Smooth muscle cell of the brain vasculature (primary cell): Measurements from ENCODE around the gene RBFOX2.
A peak's percentile ranks its signal among the peaks of the same experiment; 100 is the strongest.
"Not testable (repeated sequence)": the region's sequence is repeated elsewhere in the genome, so short reads cannot be mapped to it uniquely, and the experiment has no call there.

Experiments
- DNase-seq: peaks from one replicate; pipeline ENCODE4 v3.0.0-alpha.2; 2012; ENCODE audit warnings: low read depth, low spot score

Gene RBFOX2

GRCh38 chr22:36008565-36008964 is 20.1 kb downstream of the RBFOX2 start:
- no peak for DNase-seq

GRCh38 chr22:36008131-36008530 is 20.5 kb downstream of the RBFOX2 start:
- DNase-seq, result no peak

- no peak for DNase-seq
Observed at GRCh38 chr22:36003972-36004674, 24.5 kb downstream of the RBFOX2 start.

DNA sequence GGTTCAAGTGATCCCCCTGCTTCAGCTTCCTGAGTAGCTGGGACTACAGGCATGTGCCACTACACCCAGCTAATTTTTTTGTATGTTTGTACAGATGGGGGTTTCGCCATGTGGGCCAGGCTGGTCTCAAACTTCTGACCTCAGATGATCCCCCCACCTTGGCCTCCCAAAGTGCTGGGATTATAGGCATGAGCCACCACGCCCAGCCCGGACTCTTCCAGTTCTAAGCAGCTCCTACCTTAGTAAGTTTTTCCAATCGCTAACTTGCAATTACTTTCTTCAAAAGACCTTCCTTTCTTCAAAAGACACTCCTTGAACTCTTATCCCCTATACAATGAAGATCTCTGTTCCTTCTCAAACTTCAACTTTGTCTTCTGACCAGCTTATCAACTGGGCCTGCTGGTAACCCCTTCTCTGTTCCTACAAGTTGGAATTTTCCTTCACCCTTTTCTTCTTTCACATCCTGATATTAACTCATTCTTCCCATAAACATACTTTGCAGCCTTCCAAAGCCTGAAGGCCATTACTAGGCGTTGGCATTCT is 25.8 kb downstream of the RBFOX2 start:
- no peak for DNase-seq

DNA sequence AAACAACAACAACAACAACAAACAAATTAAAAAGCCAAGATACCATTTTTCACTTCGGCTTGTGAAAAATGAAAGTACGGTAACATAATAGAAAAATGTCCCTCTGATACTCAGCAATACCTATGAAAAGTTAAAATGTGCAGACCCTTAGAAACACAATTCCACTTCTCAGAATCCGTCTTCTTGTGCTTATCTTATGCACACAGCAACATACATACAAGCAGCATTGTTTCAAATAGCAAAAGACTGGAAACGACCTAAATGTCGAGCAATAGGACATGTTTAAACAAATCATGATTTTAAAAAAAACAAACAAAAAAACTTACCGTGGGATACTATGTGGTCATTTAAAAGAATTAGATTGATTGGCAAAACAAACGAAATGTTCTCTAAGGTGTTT is 26.5 kb downstream of the RBFOX2 start:
- DNase-seq, result no peak

DNA sequence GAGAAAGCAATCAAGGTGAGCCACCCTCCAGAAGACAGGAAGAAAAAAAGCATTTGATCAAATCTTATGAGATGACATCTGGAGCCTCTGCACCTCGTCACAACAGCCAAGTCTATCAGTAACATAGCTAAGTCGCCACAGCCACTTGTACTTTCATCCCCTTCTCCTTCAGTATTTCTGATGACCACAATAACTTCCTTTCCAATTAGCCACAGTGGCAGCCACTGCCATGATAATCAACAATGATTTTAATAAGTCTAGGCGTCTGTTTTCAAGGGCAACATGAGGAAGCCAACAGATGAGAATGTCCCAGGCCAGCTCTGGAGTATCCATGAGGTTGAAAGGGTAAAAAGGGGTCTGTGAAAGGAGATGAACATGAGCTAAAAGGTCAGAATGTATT is 29.9 kb downstream of the RBFOX2 start:
- DNase-seq, result no peak

GRCh38 chr22:35997438-35997837 is 31.2 kb downstream of the RBFOX2 start:
- DNase-seq, result no peak

- no peak for DNase-seq
Observed at GRCh38 chr22:35996596-35996995, 32.0 kb downstream of the RBFOX2 start.

DNA sequence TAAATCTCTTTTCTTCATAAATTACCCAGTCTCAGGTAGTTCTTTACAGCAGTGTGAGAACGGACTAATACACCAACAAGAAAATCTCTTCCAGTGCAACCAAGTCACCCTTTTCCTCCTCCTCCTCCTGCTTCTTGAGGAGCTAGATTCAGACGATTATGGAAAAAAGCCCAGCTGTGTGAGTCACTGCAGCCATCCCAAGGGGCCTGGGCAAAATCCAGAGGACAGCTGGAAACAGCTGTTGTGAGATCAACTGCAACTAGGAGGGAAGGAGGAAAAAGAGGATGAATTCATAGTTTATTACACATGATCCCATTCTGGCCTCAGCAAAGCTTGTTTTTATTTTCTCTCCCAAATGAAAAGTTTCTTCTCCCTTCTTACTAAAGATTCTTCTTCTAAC is 32.9 kb downstream of the RBFOX2 start:
- peak; percentile 88 for DNase-seq

- DNase-seq, result no peak
Observed at GRCh38 chr22:35995348-35995747, 33.3 kb downstream of the RBFOX2 start.

GRCh38 chr22:35993727-35994126 is 34.9 kb downstream of the RBFOX2 start:
- not testable (repeated sequence) for DNase-seq

- no peak for DNase-seq
Observed at GRCh38 chr22:35993048-35993714, 35.4 kb downstream of the RBFOX2 start.

DNA sequence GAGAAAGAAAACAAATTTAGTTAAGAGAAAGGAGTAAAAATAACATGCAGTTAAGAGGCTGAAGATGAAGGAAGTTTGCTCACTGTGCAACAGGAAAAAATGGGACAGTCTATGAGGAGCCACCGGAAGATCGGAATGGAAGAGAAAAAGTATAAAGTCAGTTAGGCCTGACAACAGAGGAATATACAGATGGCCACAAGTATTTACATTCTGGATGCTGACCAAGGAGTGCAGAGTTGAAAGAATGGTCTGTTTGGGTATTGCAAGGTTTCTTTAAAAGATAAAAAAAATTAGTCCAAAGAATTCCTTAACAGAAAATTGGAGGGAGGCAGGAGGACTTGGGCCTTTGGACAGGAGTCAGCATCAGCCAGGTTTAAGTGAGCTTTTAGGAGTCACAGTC is 37.5 kb downstream of the RBFOX2 start:
- no peak for DNase-seq

GRCh38 chr22:35988030-35988429 is 40.6 kb downstream of the RBFOX2 start:
- DNase-seq, result no peak

DNA sequence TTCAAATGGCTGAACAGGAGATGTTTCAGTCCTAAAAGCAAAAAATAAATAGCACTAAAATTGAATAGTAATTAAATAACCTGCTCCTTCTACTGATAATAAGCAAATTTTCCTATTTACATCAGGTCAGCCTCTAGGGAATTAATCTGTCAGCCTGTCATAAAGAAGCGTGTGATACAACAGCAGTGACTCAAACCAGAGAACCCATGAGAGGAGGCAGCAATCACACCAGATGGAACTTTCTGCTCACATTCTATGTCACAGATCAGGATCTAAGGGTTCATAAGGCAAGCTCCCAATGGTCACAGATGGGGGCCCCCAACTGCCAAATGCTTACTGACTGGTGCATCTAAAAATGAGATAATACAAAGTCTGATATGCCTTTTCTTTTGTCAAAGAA is 41.1 kb downstream of the RBFOX2 start:
- no peak for DNase-seq

GRCh38 chr22:35986088-35986487 is 42.5 kb downstream of the RBFOX2 start:
- DNase-seq, result no peak

DNA sequence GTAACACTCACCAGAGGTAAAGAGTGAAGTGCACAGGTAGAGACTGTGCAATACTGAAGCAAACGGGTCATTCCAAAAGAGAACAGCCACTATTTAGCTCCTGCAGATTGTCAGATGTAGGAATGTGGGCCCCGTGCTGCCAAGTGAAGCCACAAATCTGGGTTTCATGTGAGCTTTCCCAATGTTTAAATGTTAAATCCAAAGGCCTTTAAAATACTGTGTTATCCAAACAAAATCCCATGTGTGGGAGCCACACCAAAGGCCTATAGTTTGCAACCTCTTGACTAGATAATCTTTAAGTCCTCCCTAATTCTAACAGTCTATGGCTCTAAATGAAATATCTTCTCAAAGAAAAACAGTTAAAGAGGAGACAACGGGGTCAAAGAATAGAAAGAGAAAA is 43.3 kb downstream of the RBFOX2 start:
- DNase-seq, result no peak

GRCh38 chr22:35984183-35985175 is 44.1 kb downstream of the RBFOX2 start:
- no peak for DNase-seq

- DNase-seq, result no peak
Observed at GRCh38 chr22:35981900-35982299, 46.7 kb downstream of the RBFOX2 start.

- no peak for DNase-seq
Observed at GRCh38 chr22:35978889-35979288, 49.7 kb downstream of the RBFOX2 start.

DNA sequence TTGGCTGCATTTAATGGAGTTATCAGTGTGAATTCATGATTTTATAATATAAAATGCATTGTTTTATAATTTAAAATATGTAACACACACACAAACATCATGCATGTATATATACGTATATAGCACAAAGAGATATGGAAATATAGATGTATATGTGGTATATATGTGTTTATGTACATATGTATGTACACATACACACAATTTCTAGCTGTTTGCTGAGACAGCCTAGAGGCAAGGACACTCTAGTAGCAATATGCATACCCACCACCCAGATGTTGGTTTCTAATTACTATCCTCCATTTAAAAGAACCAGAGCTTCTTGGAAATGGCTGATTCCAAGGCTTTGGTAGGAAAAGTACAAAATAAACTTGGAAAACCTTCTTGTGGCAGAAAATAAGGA is 50.4 kb downstream of the RBFOX2 start:
- DNase-seq, result no peak

DNA sequence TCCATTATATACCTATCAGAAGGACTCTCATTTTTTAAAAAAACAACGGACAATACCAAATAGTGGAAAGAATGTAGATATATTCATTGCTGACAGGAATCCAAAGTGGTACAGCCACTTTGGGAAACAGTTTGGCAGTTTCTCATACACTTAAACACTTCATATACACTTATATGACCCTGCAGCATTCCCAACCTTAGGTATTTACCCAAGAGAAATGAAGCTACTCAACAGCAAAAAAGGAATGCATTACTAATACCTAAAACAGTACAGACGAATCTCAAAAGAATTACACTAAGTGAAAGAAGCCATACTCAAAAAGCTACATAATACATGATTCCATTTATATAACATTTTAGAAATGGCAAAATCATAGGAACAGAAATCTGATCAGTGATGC is 51.5 kb downstream of the RBFOX2 start:
- no peak for DNase-seq
